HG03095 (cell line): ENCODE data around the gene USH2A.

Source experiments
- ATAC-seq: cut with Tn5 transposase; IDR thresholded peaks from one replicate; pipeline ENCODE4 v1.9.1; 2021; ENCODE audit warnings: moderate library complexity; ENCODE audit not compliant: unreplicated experiment

Gene USH2A

GRCh38 chr1:215797859-215798258, 625.4 kb downstream of the USH2A start:
- ATAC-seq = no peak

- no peak for ATAC-seq
These were observed 629.1 kb downstream of the USH2A start for GRCh38 chr1:215794156-215794555.

GRCh38 chr1:215793180-215793579, 630.1 kb downstream of the USH2A start:
- no peak for ATAC-seq

- ATAC-seq = no peak
These were observed 630.8 kb downstream of the USH2A start for GRCh38 chr1:215792446-215792845.

- ATAC-seq = no peak
These were observed 633.3 kb downstream of the USH2A start for GRCh38 chr1:215789981-215790380.

GRCh38 chr1:215786997-215787396, 636.3 kb downstream of the USH2A start:
- ATAC-seq = no peak

GRCh38 chr1:215780641-215781040, 642.6 kb downstream of the USH2A start:
- no peak for ATAC-seq

- no peak for ATAC-seq
These were observed 643.1 kb downstream of the USH2A start for GRCh38 chr1:215780139-215780538.

- no peak for ATAC-seq
These were observed 643.5 kb downstream of the USH2A start for GRCh38 chr1:215779729-215780128.

- ATAC-seq = no peak
These were observed 645.8 kb downstream of the USH2A start for GRCh38 chr1:215777370-215777925.

- no peak for ATAC-seq
These were observed 646.9 kb downstream of the USH2A start for GRCh38 chr1:215776336-215776735.

GRCh38 chr1:215772151-215772550, 651.1 kb downstream of the USH2A start:
- no peak for ATAC-seq

- no peak for ATAC-seq
These were observed 654.9 kb downstream of the USH2A start for GRCh38 chr1:215768303-215768702.

- no peak for ATAC-seq
These were observed 655.5 kb downstream of the USH2A start for GRCh38 chr1:215767761-215768160.

- ATAC-seq = no peak
These were observed 656.7 kb downstream of the USH2A start for GRCh38 chr1:215766521-215766920.

GRCh38 chr1:215765833-215766232, 657.4 kb downstream of the USH2A start:
- ATAC-seq = no peak

- ATAC-seq = no peak
These were observed 661.8 kb downstream of the USH2A start for GRCh38 chr1:215761446-215761845.

- ATAC-seq = no peak
These were observed 669.1 kb downstream of the USH2A start for GRCh38 chr1:215754112-215754511.

GRCh38 chr1:215749414-215749813, 673.8 kb downstream of the USH2A start:
- no peak for ATAC-seq

GRCh38 chr1:215748431-215748830, 674.8 kb downstream of the USH2A start:
- no peak for ATAC-seq

- ATAC-seq = no peak
These were observed 678.8 kb downstream of the USH2A start for GRCh38 chr1:215744419-215744818.

GRCh38 chr1:215739025-215739424, 684.2 kb downstream of the USH2A start:
- no peak for ATAC-seq

GRCh38 chr1:215731699-215732098, 691.5 kb downstream of the USH2A start:
- no peak for ATAC-seq
